NCI-H82 (cell line): ENCODE data around the gene LRCH1.

Experiments
- DNase-seq: peaks from one replicate; lab custom pipeline; 2025; lab: John Stamatoyannopoulos, UW

LRCH1 gene

DNA sequence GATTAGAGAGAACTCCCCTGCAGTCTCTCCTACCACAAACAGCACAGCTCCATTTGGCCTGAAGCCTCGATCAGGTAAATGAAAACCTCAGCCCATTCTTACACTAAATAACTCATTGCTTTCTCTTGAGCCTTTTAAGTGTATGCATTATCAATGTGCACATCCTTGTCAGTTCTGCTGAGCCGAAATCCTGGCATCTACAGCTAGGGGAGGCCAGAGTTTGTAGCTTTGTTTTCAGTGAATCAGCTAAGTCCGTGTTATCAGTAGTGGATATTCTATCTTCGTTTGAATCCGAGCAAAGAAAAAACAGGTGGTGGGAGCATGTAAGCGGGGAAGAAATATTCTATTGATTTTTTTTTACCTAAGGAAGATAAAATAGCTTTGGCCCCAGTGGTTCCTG is 159.6 kb downstream of the LRCH1 start:
- no peak for DNase-seq

DNA sequence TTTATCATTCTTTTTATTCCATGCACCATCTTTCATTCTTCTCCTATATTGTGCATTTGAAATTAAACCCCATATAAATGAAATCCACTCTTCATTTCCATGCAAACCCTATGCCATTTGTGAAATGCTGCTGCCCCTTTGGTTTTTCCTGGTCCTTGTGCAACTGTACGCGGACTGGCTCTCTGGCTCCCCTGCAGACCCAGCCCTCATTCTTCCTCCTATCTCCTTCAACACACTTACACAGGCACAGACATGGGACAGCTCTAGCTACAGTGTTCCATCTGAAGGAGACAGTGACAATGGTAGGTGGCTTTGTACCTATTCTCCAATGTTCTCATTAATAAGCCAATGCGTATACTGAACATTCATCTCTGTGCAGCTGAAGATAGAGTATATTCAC is 162.4 kb downstream of the LRCH1 start:
- DNase-seq = peak; percentile 21

DNA sequence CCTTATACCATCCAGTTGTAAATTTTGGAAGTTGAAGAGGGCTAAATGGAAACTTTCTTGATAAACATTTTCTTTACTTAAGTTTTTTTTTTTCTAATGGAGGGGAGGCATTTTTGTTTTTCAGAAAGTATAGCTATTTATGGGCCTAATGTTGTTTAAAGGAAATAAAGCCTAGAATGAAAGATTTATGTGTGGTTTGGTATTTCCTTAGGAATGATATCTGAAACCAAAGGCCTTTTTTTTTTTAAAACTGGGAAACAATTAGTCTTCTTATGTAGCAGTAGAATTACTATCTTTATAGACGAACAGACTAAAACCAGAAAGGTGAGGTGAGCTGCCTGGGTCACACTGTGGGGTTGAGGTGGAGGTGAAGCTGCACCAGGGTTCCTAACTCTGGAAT is 163.9 kb downstream of the LRCH1 start:
- no peak for DNase-seq

DNA sequence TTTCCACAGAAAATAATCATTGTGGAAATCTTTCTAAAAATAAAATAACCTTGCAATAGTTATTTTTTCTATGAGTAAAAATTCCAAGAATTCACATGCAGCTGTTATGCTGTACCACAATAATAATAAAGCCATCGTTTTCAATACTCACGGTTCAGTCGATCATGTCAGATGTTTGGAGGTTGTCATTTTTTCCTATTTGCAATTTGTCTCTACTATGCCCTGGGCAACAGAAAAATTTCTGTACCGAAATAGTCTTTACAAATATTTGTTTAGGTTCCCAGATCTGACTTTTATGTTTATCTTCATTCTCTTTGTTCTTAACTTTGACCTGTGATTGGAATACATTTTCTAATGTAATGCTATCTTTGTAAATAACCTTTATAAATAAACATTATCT is 164.3 kb downstream of the LRCH1 start:
- no peak for DNase-seq

DNA sequence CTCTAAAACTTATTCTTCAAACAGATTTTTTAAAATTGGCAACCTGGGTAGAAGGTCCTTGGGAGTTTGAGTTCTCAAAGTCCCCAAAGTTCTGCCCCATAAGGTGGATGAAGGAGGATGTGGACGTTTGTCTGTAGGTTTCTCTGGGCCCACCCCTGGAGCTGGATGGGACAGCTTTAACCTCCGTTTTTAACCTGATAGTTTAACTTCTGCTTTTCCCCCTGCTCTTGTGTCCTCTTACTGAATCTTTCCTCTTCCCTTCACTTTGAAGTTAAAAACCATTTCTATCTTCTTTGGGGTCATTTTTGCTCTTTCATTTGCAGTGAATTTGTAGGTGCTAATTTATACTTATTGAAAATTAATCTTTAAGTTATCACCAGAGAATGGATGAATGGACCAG is 164.9 kb downstream of the LRCH1 start:
- DNase-seq = no peak

DNA sequence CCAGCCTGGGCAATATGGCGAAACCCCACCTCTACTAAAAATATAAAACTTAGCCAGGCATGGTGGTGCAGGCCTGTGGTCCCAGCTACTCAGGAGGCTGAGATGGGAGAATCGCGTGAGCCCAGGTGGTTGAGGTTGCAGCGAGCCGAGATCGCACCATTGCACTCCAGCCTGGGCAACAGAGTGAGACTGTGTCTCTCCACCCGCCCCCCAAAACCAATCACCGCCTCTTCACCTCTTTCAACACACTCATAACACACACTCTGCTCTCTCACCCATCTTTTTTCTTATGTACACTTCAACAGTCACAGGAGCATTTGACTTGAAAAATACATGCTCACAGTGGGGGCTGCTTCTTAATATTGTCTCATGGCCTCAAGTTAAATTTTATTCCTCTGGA is 167.2 kb downstream of the LRCH1 start:
- DNase-seq = no peak

DNA sequence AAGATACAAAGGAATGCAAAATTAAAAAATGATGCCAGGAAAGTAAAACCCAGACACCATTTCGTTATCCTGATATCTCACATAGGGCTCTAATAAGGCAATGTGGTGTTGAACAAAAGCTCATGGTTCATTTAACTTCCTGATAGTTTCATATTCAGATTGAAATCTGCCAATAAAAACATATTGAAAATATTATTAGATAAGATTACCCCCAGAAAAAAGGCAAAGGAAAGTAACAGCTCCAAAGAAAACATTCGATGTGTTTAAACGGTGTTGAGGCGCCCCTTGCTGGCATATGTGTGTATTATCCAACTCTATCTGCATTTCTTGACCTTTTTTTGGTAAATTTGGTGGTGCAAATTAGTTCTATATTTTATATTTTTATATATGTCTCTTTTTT is 168.1 kb downstream of the LRCH1 start:
- DNase-seq = peak; percentile 57

DNA sequence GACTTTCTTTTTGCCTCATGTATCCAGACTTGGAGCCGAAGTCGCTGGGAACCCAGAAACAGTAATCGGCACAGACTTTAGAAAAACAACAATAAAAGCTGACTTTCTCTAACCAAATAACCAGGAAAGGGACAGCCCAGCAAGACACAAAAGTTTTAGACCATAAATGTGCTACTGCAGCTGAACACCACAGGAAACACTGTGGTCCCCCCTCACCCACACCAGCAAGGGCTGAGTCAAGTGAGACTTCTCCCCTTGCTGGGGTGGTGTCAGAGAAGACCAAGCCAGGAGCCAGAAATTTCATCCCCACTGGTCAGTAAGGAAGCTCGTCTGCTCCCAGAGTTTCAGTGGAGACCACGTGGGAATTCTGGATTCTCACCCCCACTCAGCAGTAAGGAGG is 173.4 kb downstream of the LRCH1 start:
- no peak for DNase-seq

DNA sequence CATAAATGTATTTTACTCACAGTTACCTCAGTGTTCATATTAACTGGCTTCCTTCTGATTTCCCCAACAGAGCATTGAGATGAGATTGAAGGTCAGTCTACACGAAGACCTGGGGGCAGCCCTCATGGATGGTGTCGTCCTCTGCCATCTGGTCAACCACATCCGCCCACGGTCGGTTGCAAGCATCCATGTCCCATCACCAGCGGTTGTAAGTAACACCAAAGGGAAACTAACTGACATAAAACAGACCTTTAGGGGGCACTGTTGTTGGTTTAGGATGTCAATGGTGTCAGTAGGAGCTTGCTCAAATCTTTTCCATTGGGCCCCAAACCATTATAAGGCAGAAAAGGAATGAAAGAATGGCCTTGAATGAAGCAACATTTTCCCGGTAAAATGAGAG is 175.8 kb downstream of the LRCH1 start:
- peak; percentile 76 for DNase-seq

DNA sequence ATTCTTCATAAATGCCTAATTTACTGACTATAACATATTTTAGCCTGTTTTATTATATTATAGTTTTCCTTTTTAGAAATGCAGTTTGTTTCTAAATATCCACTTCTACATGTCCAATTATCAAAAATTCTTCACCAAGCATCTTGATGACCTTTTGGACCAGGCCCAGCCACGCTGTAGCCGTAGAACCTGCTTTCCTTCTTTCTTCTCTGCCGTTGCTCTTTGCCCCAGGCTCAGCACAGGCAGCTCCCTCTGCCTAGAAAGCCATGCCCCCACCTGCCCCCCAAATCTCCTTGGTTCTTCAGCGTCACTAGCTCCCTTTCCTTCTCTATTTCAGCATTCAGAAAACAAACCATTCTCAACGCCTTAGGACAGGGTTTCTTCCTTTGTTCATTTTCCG is 178.6 kb downstream of the LRCH1 start:
- DNase-seq = no peak

DNA sequence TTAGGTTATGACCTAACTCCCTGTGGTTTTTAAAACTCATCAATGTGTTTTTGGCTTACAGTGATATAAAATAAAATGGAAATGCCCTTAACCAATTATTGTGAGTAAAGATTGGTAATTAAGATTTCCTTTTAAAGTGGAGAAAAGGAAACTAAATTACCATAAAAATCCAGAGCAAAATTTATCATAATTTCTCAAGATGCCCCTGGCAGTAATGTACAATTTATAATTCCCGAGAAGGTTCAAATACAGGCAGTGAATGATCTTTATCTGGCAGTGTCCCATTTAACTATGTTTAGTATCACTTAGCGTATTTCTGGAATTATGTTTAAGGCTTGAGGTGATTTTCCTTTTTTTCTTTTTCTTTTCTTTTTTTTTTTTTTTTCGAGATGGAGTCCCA is 182.5 kb downstream of the LRCH1 start:
- no peak for DNase-seq

DNA sequence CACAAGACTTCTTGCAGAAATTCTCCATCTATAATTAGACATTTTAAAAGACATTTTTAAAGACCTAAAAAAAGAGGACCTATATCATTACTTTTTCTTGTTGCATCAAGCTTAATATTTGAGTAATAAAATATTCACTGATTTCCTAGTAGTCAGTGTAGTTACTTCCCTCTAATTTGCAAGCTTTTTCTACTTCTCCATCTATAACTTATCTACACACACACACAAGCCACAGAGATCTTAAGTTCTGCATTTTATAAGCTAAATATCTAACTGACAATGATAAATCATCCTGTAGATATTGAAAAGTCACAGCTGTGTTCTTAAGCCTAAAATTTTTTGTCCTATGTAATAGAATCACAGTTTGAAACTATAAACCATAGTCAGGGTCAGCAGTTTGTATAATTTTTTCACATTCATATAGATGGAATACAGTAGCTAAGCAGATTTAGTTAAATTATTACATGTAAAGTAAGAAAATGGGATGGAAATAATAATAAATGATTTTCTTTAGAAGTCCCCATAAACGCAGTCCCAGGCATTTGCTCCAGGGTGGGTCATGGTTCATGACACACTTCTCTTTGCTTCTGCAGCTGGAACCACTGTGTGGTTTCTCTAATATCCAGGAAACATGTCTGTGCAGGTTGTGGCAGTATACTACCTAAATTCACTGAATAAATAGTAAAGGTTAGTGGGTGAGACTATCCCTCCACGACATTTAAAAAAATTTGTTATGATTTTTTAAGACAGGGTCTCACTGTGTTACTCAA is 183.8 kb downstream of the LRCH1 start:
- no peak for DNase-seq

DNA sequence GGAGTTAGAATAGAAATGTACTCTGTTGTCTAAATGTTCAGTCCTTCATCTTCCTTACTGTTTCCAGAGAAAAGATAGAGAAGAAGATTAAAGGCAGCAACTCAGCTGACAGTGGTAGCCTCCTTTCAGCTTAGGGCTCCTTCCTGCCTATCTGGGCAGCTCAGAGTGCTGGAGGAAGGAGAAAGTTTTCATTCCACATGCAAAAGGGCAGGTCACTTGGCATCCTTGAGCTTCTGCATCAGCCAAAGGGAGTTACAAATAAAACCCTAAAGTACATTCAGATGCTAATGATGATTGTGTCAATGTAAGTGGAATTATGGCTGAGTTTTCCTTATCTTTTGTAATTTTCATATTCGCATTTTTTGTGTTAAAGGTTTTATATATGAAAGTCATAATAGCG is 185.1 kb downstream of the LRCH1 start:
- DNase-seq = no peak

DNA sequence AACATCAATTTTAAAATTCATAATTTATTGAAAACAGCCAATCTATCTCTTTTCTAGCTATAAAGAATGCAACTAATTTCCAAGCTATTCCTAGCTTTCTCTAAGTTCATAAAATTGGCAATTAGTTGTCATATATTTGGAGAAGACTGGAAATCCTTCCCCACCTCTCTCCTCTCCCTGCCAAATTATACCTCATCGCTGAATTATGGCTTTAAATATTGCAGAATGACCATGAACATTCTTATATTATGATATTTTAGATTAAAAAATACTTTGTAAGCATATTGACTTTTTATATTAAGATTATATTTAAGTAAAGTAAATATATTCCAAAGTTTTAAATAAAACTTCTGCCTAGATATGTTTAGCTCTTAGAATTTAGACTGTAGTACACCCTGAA is 185.8 kb downstream of the LRCH1 start:
- no peak for DNase-seq

DNA sequence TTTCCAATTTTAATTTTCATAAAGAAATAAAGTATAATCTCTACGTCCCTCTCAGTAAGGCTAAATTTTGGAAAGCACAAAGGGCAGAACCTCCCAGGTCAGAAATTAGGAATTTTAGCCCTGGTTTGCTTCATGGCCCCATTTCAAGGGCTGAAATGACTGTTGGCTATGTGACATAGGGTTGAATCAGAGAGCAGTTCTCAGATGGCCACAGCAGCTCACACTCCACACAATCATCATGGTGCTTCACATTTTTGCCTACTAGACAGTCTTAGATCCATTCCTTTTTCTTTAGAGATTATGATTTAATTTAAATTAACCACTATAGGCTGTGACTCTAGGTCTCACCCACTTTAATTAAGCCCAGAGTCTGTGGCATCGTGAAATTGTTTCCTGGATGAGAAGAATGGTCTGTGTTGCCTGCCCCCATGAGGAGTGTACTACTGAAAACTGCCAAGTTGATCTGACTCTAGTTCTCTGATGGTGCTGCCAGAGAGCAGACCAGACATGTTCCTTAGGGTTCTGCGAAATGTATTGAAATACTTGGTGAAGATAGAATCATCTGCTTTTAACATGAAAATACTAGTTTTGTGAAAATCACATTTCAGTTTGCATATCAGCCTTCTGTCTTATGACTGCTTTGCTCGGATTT is 186.6 kb downstream of the LRCH1 start:
- no peak for DNase-seq

DNA sequence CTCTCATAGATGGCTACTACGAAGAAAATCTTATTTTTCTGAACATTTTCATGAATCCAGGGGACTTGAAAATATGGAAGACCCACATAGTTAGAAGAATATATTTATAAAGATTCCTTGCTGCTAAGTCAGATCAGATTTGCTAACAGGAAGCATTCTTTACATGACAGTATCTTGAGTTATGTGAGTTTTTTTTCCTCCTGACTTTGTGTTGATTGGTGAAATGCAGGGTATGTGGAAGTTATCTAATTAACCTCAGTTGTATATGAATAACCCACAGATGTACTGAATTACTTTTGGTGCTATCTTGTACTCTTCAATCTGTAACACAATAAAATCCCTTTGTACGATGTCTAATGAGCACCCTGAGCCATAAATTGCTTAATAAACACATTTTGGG is 190.2 kb downstream of the LRCH1 start:
- DNase-seq = no peak

DNA sequence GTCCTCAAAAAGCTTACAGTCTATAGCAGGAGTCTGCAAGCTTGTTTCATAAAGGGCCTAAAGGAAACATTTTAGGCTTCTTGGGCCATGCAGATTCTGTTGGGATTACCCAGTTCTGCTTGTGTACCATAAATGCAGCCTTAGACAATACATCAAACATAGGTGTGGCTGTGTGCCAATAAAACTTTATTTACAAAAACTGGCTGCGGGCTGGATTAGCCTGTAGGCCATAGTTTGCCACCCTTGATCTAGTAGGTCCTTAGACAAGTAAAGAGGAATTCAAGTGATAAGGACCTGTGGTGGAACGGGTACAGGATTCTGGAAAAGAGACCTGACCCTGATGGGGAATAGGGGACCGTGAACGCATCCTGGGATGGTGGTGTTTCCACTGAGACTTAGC is 192.1 kb downstream of the LRCH1 start:
- DNase-seq = no peak

DNA sequence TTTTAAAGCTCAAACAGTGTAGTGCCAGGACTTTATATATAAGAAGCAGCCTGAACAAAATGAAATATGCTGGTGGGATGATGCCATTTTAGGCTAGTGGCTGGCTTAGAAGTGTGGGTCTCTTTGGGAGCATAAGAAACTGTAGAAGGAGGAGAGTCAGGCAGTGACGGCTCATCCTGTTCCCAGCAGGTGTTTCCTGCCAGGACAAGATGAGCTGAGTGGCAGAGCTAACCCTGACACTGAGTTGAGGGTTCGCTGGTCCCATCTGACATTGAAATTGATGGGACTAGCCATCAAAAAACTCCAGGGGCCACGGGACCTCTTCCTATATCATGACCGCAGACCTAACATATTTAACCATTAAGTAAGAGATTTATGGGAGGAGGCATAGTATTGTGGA is 192.7 kb downstream of the LRCH1 start:
- no peak for DNase-seq

DNA sequence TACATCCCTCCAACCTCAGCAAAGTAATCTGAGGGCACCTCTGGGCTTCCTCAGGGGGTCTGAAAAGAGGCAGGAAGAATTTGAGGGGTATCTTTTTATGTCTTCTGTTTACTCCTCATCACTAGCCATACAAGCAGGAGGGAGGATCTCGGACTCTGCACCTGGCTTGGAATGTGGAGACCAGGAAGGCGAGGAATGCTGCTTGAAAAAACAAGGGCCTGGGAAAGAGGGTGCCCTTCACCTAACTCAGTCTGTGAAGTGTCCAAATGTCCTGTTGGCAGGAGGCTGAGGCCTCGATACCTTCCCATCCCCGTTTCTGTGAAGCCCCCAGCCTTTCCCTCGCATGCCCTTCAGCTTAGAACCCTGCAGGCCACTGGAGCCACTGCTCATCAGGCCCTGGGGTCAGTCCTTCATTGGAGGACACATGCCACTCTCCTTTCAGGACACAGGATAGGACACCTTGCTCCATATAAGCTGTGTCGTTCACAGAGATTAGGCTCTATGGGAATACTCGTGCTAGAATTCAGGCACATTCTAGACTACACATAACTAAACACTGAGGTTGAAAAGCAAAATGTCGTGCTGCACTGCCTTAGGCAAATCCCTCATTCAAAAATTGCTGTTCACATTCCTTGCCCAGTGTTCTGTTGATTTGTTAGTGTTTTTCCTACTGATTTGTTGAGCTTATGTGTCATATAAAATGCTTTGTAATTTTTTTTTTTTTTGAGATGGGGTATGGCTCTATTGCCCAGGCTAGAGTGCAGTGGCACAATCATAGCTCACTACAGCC is 194.3 kb downstream of the LRCH1 start:
- no peak for DNase-seq

DNA sequence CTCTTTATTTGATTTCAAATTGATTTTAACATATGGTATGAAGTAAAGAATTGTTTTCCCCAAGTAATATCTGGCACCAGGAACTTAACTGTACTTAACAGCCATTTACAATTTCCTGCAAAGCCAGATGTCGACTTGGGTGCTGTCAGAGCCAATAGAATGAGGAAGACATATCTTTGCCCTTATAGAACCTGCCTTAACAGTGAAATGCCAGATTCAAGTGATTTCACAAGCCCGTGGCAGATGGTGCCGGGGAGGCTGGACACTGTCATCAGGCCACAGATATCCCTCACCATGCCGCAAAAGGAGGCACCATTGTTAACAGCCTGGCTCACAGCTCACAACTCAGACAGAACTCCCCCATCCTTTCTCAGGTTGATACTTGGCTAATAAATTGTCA is 195.3 kb downstream of the LRCH1 start:
- DNase-seq = no peak

DNA sequence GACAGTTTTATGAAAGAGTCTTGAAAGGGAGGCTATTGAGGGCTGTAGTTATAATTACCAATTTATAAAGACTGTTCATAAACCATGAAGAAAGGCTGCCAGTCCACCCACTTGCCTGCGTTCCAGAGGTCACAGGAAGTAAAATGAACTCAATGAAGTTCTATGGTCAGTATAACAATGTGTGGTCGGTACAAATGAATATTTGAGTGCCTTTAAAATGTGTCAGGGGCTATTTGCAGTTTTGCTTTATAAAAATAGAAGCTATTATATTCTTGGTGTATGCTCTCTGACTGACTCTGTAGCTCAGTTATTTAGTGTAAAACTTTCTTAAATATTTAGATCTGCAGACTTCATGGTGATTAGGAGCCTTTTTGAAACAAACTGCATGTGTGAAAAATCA is 197.0 kb downstream of the LRCH1 start:
- DNase-seq = no peak

DNA sequence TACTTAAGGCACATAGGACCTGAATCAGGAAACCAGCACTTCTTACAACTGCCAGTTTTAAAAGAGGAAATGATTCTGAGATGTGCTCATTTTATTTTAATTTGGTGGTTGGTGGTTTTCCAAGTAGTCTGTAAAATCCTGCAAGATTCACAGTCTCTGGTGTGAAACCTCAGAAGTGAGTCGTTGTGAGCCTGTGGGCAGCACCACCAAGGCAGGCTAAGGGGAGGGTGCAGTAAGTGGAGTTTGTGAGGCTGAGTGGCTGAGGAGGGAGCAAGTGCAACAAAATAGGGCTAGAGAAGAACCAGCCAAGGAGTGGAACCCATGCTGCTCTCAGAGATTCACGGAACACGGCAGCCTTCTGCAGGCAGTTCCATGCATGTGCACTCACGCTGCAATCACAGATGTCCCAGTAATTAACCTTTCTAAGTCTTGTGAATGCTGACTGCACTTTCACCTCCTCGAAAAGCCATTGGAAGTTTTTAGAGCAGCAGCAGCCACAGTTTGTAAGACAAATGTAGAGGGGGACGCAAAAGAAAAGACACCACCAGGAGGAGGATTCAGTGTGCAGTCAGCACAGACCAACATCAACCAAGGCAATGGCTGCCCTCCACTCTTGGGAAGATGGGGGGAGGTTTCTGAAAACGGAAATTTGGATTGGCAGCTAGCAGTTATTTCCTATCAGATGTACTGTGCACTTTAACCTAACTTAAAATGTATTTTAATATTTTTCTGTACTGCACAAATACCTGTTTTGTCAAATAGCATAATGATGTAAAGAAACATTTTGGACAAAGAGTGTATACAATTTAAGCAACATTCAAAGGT is 199.1 kb downstream of the LRCH1 start:
- peak; percentile 37 for DNase-seq
